NB4 (cell line): ENCODE data around the gene LYRM9.

Source experiments
- CTCF ChIP-seq: IDR thresholded peaks from one replicate; pipeline ENCODE4 v1.5.1; 2012; ENCODE audit warnings: low read depth, low read length
- MAX ChIP-seq: IDR thresholded peaks from 2 replicates; pipeline ENCODE4 v1.6.1; 2011; ENCODE audit warnings: low read depth, low read length
- MYC ChIP-seq: IDR thresholded peaks from 2 replicates; pipeline ENCODE4 v1.6.1; 2011; ENCODE audit warnings: low read depth, low read length
- POLR2A ChIP-seq: IDR thresholded peaks from 2 replicates; pipeline ENCODE4 v1.6.1; 2011; ENCODE audit warnings: mild to moderate bottlenecking; ENCODE audit not compliant: insufficient read length; ENCODE audit errors: extremely low read depth

- TF ChIP-seq CTCF = no peak
- TF ChIP-seq POLR2A = no peak
- no peak for TF ChIP-seq MAX
- TF ChIP-seq MYC = no peak
Measured at GRCh38 chr17:27917000-27917399, 23.8 kb upstream of the LYRM9 start.
